HG03342 (cell line): ENCODE measurements around the gene TMEM95.
A peak's percentile ranks its signal among the peaks of the same experiment; 100 is the strongest.
"Not testable (repeated sequence)": the region's sequence is repeated elsewhere in the genome, so short reads cannot be mapped to it uniquely, and the experiment has no call there.

Source experiments
- ATAC-seq: cut with Tn5 transposase; IDR thresholded peaks from one replicate; pipeline ENCODE4 v1.9.1; 2021; ENCODE audit warnings: mild to moderate bottlenecking, moderate library complexity; ENCODE audit not compliant: unreplicated experiment

TMEM95 gene

GRCh38 chr17:7346761-7347614 lies 8.0 kb upstream of the TMEM95 start:
- ATAC-seq: no peak

GRCh38 chr17:7347630-7348477 lies 7.1 kb upstream of the TMEM95 start:
- no peak for ATAC-seq

- ATAC-seq: no peak
Observed at GRCh38 chr17:7348478-7349242, 6.3 kb upstream of the TMEM95 start.

DNA sequence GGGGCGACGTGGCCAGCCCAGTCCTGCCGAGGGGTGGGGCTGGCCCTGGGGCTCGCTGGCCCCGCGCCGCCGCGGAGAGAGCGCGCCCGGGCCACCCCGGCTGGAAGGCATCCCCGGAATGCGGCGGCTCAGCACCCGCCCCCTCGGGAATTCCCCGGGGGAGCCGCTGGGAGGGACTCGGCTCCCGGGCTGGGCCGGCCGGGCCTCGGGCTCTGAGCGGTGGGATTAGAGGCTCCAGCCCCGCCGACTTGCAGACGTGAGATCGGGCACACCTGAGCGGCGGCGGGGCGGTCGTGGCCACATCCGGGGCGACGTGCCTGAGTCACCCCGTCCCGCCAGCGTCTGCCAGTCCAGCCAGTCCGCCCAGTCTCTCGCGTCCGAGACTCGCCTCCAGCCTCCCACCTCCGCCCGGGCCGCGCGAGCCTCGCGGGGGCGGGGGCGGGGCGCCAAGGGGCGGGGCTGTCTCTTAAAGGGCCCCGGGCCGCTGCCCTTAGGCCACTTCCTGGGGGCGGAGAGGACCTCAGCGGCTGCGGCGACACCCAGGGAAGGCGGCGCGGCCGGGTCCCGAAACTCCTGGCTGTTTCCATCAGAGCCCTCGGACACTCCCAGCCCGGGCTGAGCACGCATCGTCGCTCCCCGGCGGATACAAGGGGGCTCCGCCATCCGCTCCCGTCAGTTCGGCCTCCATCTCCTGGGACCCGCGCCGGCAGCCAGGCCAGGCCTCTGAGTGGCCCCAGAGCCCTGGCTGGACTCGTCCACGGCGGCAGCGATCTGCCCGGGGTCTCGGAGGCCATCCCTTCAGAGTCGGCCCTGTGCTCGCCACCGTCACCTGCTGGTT lies 3.1 kb upstream of the TMEM95 start, which contains the start of gene KCTD11:
Gene KCTD11 (plus strand): TSS at position 498 of the 838 bp plus-strand sequence.
- peak; percentile 46 for ATAC-seq

DNA sequence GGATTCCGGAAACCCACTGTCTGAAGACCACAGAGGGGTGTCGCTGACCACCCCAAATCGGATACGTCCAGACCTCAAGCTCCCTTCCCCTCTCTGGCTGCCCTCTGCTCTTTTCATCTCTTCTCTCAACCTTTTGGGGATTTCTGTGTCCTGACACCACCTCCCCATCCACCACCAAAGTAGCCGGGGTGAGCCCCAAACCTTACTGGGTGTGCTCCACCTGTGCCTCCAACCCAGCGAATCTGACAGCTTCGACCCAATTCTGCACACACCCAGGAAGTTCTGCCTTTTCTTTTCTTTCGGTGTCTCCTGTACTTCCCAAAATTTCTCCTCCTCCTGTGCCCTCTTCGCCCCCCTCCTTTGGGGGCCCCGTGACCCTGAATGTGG lies 2.5 kb upstream of the TMEM95 start:
- no peak for ATAC-seq

DNA sequence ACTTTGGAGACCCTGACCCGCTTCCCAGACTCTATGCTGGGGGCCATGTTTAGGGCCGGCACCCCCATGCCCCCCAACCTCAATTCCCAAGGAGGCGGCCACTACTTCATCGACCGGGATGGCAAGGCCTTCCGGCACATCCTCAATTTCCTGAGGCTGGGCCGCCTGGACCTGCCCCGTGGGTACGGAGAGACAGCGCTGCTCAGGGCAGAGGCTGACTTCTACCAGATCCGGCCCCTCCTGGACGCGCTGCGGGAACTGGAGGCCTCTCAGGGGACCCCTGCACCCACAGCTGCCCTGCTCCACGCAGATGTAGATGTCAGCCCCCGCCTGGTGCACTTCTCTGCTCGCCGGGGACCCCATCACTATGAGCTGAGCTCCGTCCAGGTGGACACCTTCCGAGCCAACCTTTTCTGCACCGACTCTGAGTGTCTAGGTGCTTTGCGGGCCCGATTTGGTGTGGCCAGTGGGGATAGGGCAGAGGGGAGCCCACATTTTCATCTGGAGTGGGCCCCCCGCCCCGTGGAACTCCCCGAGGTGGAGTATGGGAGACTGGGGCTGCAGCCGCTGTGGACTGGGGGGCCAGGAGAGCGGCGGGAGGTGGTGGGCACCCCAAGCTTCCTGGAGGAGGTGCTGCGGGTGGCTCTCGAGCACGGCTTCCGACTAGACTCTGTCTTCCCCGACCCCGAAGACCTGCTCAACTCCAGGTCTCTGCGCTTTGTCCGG lies 1.9 kb upstream of the TMEM95 start:
- no peak for ATAC-seq

- no peak for ATAC-seq
Observed at GRCh38 chr17:7354262-7354843, 603 bp upstream of the TMEM95 start.

DNA sequence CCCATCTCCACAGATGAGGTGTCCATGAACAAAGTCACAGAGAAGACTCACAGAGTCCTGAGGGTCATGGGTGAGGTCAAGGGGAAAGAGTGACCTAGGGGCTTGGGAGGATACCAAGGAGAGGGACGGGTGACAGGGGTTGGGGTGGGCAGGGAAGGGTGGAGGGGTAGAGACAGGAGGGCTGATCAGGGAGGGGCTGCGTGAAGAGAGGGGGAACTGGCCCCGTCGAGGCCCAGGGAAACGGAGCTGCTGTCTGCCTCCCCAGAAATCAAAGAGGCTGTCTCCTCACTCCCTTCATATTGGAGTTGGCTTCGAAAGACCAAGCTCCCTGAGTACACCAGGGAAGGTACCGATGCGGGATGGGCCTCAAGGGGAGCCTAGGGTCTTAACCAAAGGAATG lies 617 bp downstream of the TMEM95 start:
- no peak for ATAC-seq

DNA sequence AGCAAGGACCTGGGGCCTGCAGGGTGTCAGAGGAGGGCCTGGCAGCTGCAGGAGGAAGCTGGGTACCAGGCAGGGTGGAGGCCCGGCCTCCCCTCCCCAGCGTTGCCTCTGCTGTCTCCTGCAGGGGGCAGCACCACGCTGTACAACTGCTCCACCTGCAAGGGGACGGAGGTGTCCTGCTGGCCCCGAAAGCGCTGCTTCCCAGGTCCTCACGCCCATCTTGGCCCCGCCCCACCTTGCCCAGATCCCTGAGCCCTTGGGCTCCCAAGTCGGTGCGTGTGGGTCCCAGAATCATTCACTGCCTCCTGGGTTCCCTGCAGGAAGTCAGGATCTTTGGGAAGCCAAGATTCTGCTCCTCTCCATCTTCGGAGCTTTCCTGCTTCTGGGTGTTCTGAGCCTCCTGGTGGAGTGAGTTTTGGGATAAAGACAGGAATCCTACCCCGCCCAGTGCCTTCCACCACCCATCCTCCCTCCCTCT lies 1.2 kb downstream of the TMEM95 start:
- ATAC-seq: no peak

- no peak for ATAC-seq
Observed at GRCh38 chr17:7356756-7357155, 1.8 kb downstream of the TMEM95 start.

DNA sequence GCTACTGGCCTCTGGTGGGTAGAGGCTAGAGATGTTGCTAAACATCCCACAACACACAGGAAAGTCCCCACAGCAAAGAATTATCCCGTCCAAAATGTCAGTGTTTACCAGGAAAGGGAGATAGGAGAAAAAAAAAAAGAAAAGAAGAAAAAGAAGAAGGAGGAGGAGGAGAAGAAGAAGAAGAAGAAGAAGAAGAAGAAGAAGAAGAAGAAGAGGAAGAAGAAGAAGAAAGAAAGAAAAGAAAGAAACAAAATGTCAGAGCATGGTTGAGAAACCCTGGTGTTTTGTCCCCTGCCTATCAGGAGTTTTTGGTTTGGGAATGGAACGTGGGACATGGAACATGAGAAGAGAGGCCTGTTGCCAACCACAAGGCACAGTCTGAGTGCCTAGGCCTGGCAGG lies 2.4 kb downstream of the TMEM95 start:
- ATAC-seq: no peak

DNA sequence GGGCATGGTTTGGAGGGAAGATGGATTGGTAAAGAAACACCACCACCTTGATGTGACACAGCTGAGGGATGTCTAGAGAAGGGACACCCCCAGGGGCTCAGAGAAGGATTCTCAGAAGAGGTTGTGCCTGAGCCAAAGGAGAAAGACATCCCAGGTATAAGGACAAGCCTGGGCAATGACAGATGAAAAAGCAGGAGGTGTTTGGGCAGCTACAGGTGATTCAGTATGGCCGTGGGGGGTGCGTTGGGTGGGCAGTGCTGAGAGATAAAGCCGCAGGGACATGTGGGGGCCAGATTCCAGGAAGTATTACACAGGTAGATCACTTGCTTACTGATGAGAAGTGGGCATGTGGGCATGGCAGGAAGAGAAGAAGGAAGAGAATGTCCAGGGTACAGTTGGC lies 7.0 kb downstream of the TMEM95 start:
- no peak for ATAC-seq

GRCh38 chr17:7363311-7363710 lies 8.4 kb downstream of the TMEM95 start:
- ATAC-seq: no peak

- ATAC-seq: not testable (repeated sequence)
Observed at GRCh38 chr17:7365963-7366362, 11.0 kb downstream of the TMEM95 start.

DNA sequence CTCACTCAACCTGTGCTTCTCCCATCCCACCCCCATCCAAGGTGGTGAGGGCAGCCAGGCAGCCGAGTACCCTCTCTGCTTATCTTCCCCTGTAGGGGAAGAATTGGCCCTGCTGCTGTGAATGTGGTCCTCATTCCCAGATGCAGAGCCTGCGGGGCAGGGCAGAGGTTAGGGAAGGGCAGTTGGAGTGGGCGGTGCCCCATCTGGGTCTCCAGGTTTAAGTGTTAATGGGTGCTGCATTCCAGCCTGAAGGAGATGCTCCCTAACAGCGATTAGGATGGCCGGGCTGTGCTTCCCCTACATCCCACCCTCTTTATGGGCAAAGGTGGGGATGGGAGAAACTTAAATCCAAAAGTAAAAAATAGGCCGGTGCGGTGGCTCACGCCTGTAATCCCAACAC lies 12.1 kb downstream of the TMEM95 start:
- no peak for ATAC-seq

DNA sequence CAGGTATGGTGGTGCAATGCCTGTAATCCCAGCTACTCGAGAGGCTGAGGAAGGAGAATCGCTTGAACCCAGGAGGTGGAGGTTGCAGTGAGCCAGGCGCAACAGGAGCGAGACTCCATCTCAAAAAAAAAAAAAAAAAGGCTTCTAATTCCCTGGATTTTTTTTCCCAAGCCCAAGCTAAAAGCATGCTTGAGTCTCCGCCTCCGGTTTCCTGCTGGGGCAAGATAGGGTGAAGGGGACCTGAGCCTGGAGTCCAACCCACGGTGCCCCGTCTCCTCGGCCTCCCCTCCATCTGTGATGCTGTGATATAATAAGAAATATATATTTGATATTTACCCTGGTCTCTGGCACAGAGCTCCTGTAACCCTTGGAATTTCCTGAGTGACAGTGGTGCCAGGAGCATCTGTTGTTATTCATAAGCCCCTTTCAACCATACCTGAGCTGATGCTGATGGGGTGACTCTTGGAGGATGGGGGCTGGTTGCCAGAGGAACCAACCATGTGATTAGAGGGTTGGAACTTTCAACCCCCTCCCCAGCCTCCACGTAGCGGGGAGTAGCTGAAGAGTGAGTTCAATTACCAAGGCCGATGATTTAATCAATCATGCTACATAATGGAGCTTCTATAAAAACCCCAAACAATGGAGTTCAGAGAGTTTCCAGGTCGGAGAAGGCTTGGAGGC lies 13.1 kb downstream of the TMEM95 start:
- ATAC-seq: no peak

DNA sequence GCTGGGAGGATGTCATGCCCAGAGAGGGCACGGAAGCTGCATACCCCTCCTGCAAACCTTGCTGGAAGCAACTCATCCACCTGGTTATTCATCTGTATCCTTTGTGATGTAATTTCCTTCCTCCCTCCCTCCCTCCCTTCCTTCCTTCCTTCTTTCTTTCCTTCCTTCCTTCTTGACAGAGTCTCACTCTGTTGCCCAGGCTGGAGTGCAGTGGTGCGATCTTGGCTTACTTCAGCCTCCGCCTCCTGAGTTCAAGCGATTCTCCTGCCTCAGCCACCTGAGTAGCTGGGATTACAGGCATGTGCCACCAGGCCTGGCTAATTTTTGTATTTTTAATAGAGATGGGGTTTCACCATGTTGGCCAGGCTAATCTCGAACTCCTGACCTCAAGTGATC lies 13.6 kb downstream of the TMEM95 start:
- not testable (repeated sequence) for ATAC-seq

GRCh38 chr17:7369825-7370224 lies 14.9 kb downstream of the TMEM95 start:
- no peak for ATAC-seq

DNA sequence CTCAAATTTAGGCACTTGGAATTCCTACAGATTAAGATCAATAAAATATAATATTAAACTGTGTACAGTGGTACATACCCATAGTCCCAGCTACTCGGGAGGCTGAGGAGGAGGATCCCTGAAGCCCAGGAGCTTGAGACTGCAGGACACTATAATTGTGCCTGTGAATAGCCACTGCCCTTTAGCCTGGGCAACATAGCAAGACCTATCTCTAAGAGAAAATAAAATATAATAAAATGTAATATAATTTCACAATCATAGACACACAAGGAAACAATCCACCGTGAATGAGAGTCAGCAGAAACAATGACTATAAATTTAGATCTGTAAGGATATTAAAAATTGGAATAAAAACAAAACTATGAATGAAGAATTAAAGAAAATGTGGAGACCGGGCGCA lies 15.9 kb downstream of the TMEM95 start:
- ATAC-seq: no peak
